Activated naive CD4-positive, alpha-beta T cell treated with anti-CD3 and anti-CD28 coated beads, Interleukin-2, amount 50 U/mL, for 24 hours (primary cell): ENCODE results near the gene HSDL1.
A peak's percentile ranks its signal among the peaks of the same experiment; 100 is the strongest.
"Not testable (repeated sequence)": the region's sequence is repeated elsewhere in the genome, so short reads cannot be mapped to it uniquely, and the experiment has no call there.

ENCODE experiments used
- H3K27ac Mint-ChIP-seq: one replicate; pipeline ENCODE4 v1.8.0; 2021; ENCODE audit warnings: mild to moderate bottlenecking, mixed read lengths
- H3K27me3 Mint-ChIP-seq: one replicate; pipeline ENCODE4 v1.8.0; 2021; ENCODE audit warnings: mixed read lengths
- H3K36me3 Mint-ChIP-seq: one replicate; pipeline ENCODE4 v1.8.0; 2021; ENCODE audit warnings: mixed read lengths
- H3K4me1 Mint-ChIP-seq: one replicate; pipeline ENCODE4 v1.8.0; 2021; ENCODE audit warnings: mixed read lengths
- H3K4me3 Mint-ChIP-seq: one replicate; pipeline ENCODE4 v1.8.0; 2021; ENCODE audit warnings: mild to moderate bottlenecking, mixed read lengths
- H3K9me3 Mint-ChIP-seq: one replicate; pipeline ENCODE4 v1.8.0; 2021; ENCODE audit warnings: mixed read lengths

Gene HSDL1

GRCh38 chr16:84136331-84137125 lies 8.4 kb downstream of the HSDL1 start:
- Mint-ChIP-seq H3K4me3 (no peak overlapping the region), H3K27me3 (no peaks in the 10 kb centered on the region), H3K9me3 (no peaks in the 10 kb centered on the region), H3K36me3 (peaks cover 2% of the 10 kb centered on the region), H3K4me1 (peaks cover 20% of the 10 kb centered on the region), H3K27ac (peak overlapping the region; percentile 1)

- H3K4me3 Mint-ChIP-seq = no peak overlapping the region
- H3K9me3 Mint-ChIP-seq = no peaks in the 10 kb centered on the region
- H3K36me3 Mint-ChIP-seq = peaks cover 5% of the 10 kb centered on the region
- no peaks in the 10 kb centered on the region for H3K27me3 Mint-ChIP-seq
- peaks cover 5% of the 10 kb centered on the region for H3K4me1 Mint-ChIP-seq
- no peak overlapping the region for H3K27ac Mint-ChIP-seq
Observed at GRCh38 chr16:84132527-84133285, 12.3 kb downstream of the HSDL1 start.

- Mint-ChIP-seq H3K27me3 (no peaks in the 10 kb centered on the region), H3K27ac (no peak overlapping the region), H3K4me1 (no peaks in the 10 kb centered on the region), H3K36me3 (peaks cover 5% of the 10 kb centered on the region), H3K9me3 (no peaks in the 10 kb centered on the region), H3K4me3 (no peak overlapping the region)
Observed at GRCh38 chr16:84131117-84131516, 13.9 kb downstream of the HSDL1 start.

GRCh38 chr16:84124257-84125073 lies 20.5 kb downstream of the HSDL1 start:
- Mint-ChIP-seq H3K27me3 (no peaks in the 10 kb centered on the region), H3K4me1 (no peaks in the 10 kb centered on the region), H3K36me3 (peaks cover 9% of the 10 kb centered on the region), H3K9me3 (no peaks in the 10 kb centered on the region), H3K4me3 (no peak overlapping the region), H3K27ac (no peak overlapping the region)

GRCh38 chr16:84121007-84121406 lies 24.0 kb downstream of the HSDL1 start:
- peaks cover 7% of the 10 kb centered on the region for H3K4me1 Mint-ChIP-seq
- no peak overlapping the region for H3K4me3 Mint-ChIP-seq
- H3K36me3 Mint-ChIP-seq = peaks cover 6% of the 10 kb centered on the region
- H3K27ac Mint-ChIP-seq = no peak overlapping the region
- no peaks in the 10 kb centered on the region for H3K27me3 Mint-ChIP-seq
- H3K9me3 Mint-ChIP-seq = no peaks in the 10 kb centered on the region

- H3K27me3 Mint-ChIP-seq = no peaks in the 10 kb centered on the region
- peaks cover 3% of the 10 kb centered on the region for H3K36me3 Mint-ChIP-seq
- no peaks in the 10 kb centered on the region for H3K9me3 Mint-ChIP-seq
- H3K4me1 Mint-ChIP-seq = peaks cover 16% of the 10 kb centered on the region
- H3K4me3 Mint-ChIP-seq = no peak overlapping the region
- H3K27ac Mint-ChIP-seq = no peak overlapping the region
Observed at GRCh38 chr16:84120023-84120422, 25.0 kb downstream of the HSDL1 start.

GRCh38 chr16:84119368-84119767 lies 25.6 kb downstream of the HSDL1 start:
- Mint-ChIP-seq H3K4me1 (peaks cover 21% of the 10 kb centered on the region), H3K9me3 (no peaks in the 10 kb centered on the region), H3K4me3 (no peak overlapping the region), H3K27me3 (no peaks in the 10 kb centered on the region), H3K27ac (no peak overlapping the region), H3K36me3 (peaks cover 3% of the 10 kb centered on the region)

- H3K36me3 Mint-ChIP-seq, H3K27me3 Mint-ChIP-seq, H3K9me3 Mint-ChIP-seq: not testable (repeated sequence)
- peaks cover 25% of the 10 kb centered on the region for H3K4me1 Mint-ChIP-seq
- H3K27ac Mint-ChIP-seq = peak overlapping the region; percentile 17
- H3K4me3 Mint-ChIP-seq = peak overlapping the region; percentile 61
Observed at GRCh38 chr16:84118315-84118714, 26.7 kb downstream of the HSDL1 start.

GRCh38 chr16:84117494-84117843 lies 27.5 kb downstream of the HSDL1 start:
- Mint-ChIP-seq H3K27me3 (no peaks in the 10 kb centered on the region), H3K4me1 (peaks cover 29% of the 10 kb centered on the region), H3K36me3 (peaks cover 3% of the 10 kb centered on the region), H3K27ac (peak overlapping the region; percentile 99), H3K9me3 (no peaks in the 10 kb centered on the region), H3K4me3 (peak overlapping the region; percentile 96)

GRCh38 chr16:84116720-84117493 lies 28.1 kb downstream of the HSDL1 start, which contains the start of gene MBTPS1:
Gene MBTPS1, minus strand, starts transcription at chr16:84116942. Its CDS starts 15,159 bp downstream, at chr16:84101783.
- H3K36me3 Mint-ChIP-seq = peaks cover 2% of the 10 kb centered on the region
- no peaks in the 10 kb centered on the region for H3K9me3 Mint-ChIP-seq
- peak within 1 kb of the TSS; percentile 96 for H3K4me3 Mint-ChIP-seq
- H3K27ac Mint-ChIP-seq = peak within 1 kb of the TSS; percentile 99
- no peaks in the 10 kb centered on the region for H3K27me3 Mint-ChIP-seq
- H3K4me1 Mint-ChIP-seq = peaks cover 32% of the 10 kb centered on the region

GRCh38 chr16:84115919-84116719 lies 28.9 kb downstream of the HSDL1 start:
- Mint-ChIP-seq H3K36me3 (no peaks in the 10 kb centered on the region), H3K9me3 (no peaks in the 10 kb centered on the region), H3K4me3 (peak overlapping the region; percentile 95), H3K27ac (peak overlapping the region; percentile 96), H3K4me1 (peaks cover 39% of the 10 kb centered on the region), H3K27me3 (no peaks in the 10 kb centered on the region)

- not testable (repeated sequence) for H3K9me3 Mint-ChIP-seq, H3K27ac Mint-ChIP-seq, H3K36me3 Mint-ChIP-seq, H3K27me3 Mint-ChIP-seq, H3K4me3 Mint-ChIP-seq
- H3K4me1 Mint-ChIP-seq = peaks cover 68% of the 10 kb centered on the region
Observed at GRCh38 chr16:84111949-84112348, 33.0 kb downstream of the HSDL1 start.

- Mint-ChIP-seq H3K27me3 (no peaks in the 10 kb centered on the region), H3K4me3 (no peak overlapping the region), H3K27ac (no peak overlapping the region), H3K4me1 (peaks cover 73% of the 10 kb centered on the region), H3K9me3 (no peaks in the 10 kb centered on the region), H3K36me3 (peaks cover 4% of the 10 kb centered on the region)
Observed at GRCh38 chr16:84111525-84111924, 33.5 kb downstream of the HSDL1 start.

GRCh38 chr16:84110527-84110926 lies 34.5 kb downstream of the HSDL1 start:
- Mint-ChIP-seq H3K4me3 (no peak overlapping the region), H3K27ac (no peak overlapping the region), H3K27me3 (no peaks in the 10 kb centered on the region), H3K4me1 (peaks cover 75% of the 10 kb centered on the region), H3K36me3 (peaks cover 4% of the 10 kb centered on the region), H3K9me3 (no peaks in the 10 kb centered on the region)
